Fibroblast of skin of left quadriceps (primary cell): ENCODE data around the gene NDUFA9.

Experiments
- DNase-seq, 2 experiments: peaks; one replicate each; pipeline ENCODE4 v3.0.0-alpha.2; 2013; ENCODE audit warnings: low read depth in 2 of 2

Gene NDUFA9

DNA sequence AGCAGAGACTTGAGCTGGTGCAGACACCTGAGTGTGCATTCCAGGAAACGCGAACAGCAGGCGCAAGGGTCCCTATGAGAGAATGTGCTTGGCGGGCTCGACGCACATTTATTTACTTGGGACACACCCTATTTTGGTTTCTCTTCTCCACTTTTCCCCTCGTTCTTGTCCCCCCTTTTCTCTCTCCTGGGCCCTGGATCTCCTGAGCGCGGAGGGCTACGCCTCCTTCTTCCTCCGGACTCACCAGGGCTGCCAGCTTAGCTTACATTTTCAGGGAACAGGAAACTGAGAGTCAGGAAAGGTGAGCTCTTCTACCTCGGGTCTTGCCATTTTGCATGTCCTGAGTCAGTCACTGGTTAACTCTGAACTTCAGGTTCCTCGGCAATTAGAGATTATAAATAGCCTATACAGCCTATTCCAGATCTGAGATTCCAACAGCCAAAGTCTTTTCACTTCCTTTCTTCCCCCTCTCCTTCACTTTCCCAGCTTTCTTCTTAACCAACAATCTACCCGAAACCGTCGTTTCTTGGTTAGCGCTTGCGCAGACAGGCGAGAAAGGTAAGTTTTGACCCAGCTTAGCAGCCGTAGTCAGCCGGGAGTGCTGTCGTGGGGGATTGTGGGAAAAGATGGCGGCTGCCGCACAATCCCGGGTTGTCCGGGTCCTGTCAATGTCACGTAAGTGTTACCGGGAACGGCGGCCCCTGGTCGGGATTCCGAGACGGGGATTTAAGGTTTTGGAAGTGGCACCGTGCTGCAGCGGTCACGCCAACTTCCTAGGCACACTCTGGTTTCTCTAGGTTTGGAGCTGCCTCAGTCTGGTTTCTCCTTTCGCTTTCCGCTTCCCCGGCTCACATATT, at the start of gene NDUFA9, which contains the start of gene AKAP3:
NDUFA9 (plus strand) TSS at position 614 of the 857 bp plus-strand sequence; CDS start at position 627, 13 bp downstream.
AKAP3 (minus strand) TSS at position 551 of the 857 bp plus-strand sequence. CDS start 10,855 bp downstream, outside the sequence.
- peak; percentile 59 to 66 for DNase-seq

DNA sequence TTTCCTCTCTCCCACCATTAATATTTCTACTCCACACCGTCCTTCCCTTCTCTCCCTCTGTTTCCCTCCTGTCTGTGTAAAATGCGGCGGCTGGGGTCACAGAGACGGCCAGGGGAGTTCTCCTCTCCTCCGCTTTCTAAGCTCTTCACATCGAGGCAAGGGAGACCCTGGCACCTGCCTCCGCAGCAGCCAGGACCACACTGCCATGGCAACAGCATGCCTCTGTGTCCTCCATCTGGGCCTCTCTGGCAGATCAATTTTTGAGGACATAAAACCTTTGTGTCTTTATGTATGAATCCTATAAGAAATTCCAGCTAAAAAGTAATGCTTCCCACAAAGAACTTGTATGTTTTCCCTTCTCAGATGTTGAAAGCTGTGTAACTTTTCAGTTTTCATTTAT, 45.5 kb upstream of the NDUFA9 start:
- no peak for DNase-seq

DNA sequence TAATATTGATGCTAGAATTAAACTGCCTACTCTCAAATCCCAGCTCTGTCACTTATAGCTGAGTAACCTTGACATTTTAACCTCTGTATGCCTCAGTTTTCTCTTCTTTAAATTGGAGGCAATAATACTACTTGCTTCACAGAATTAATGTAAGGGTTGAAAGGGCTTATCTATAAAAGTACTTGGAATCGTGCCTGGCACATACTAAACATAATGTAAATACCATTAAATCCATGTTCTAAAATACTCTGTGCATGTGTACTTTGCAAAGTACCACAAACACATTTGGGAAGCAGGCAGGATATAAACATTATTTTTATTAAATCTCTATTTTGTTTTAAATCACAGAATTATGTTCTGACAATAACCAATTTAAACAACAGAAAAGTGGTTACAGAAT, 45.0 kb upstream of the NDUFA9 start:
- DNase-seq: no peak

DNA sequence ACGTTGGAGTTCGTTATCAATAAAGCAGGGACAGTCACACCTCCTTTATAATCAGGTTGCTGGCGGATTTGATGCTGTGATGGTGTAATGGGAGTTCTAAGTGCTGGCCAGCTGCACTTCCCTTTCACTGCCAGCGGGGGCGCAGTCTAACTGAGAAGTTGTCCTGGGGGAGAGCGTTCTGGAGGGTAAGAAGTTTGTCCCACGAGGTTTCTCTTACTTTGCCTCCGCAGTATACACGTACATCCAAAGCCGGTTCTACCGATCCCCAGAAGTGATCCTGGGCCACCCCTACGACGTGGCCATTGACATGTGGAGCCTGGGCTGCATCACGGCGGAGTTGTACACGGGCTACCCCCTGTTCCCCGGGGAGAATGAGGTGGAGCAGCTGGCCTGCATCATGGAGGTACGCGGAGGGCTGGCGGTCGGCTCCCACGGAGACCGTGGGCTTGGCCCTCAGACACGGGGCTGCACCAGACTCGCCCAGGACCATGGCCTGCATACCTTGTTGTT, 44.2 kb upstream of the NDUFA9 start:
- DNase-seq: peak; percentile 73 to 74

DNA sequence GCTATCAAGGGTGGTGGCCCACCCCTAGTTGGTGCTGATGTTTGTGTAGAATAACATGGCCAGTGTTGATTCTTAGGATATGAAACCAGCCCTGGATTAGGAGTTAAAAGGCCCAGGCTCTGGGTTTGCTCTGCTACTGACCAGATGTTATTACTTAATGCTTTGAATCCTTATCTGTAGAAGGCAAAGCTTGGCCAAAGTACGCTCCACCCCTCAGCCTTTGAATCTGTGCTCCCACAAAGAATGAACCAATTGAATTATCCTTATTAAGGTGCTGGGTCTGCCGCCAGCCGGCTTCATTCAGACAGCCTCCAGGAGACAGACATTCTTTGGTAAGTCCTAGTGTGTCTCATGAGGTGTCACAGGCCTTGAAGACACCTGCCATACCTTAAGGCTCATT, 41.9 kb upstream of the NDUFA9 start:
- DNase-seq: no peak

DNA sequence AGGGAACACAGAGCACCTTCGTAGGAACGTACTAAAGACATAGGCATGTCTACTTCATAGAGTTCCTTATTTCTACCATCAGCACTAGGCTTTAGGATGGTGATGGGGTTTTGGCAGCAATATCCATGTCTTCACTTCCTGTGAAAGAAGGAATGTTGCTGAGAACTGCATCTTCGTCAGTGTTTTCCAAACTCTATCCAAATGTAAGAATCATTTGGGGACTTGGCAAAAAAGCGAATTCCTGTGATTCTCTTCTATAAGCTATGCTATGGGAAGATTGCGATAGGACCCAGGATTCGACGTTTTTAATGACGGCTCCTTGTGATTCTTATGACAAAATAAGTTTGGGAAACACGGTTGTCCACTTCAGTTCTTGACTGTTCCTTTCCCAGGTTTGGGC, 39.8 kb upstream of the NDUFA9 start:
- no peak for DNase-seq

DNA sequence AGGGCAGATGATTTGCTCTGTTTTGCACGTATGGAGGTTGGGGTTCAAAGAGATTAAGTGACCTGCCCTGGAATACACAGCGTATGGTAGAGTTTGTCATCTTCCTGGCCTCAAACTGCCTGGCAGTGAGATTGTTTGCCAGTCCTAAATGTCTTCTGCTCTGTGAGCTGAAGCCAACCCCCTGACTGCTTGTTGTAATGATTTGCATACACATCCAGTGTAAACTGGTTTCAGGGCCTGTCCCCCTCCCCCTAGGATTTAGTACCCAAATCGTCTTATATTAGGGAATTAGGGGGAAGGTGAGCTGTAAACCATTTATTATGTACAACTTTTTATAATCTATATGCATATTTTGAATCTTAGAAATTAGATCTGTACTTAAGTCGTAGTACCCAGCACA, 38.4 kb upstream of the NDUFA9 start:
- DNase-seq: no peak

GRCh38 chr12:4615667-4616066, 33.2 kb upstream of the NDUFA9 start:
- DNase-seq: no peak

- no peak for DNase-seq
These were observed 27.4 kb upstream of the NDUFA9 start for GRCh38 chr12:4621511-4621910.

GRCh38 chr12:4626543-4626942, 22.4 kb upstream of the NDUFA9 start:
- no peak for DNase-seq

- no peak for DNase-seq
These were observed 20.5 kb upstream of the NDUFA9 start for GRCh38 chr12:4628406-4628805.

DNA sequence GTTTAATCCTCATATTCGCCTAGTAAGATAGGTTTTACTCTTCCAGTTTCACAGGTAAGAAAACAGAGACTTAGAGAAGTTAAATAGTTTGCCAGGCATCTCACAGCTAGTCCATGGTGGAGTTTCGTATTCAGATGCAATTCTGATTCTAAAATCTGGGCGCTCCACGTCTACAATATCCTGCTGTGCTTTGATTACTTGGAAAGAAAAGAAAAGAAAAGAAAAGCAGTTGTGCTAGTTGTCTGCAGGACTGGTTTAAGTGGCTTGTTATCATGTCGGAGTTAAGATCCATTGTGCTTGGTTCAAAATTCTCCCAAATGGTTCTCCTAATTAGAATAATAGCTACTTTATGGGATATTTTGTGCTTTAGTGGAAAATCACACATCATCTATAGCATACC, 18.7 kb upstream of the NDUFA9 start:
- no peak for DNase-seq

DNA sequence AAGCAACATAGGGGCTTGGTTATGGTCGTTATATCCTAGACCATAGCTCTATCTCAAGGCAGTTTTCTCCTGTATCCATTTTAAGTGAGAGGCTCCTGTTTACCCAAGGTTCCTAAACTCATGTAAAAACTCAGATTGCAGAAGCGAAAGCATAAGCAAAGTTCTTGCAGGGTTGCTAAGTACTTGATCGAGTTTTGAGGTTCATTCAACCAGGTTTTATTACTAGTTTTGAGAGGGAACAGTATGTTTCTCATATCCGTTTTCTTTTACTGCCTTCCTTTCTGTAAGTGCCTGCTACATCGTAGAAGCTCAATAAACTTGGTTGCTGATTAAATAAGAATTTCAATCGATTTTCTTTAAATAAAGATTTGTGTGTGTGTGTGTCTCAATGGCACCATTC, 5.2 kb upstream of the NDUFA9 start:
- no peak for DNase-seq

GRCh38 chr12:4645023-4645422, 3.9 kb upstream of the NDUFA9 start:
- no peak for DNase-seq

DNA sequence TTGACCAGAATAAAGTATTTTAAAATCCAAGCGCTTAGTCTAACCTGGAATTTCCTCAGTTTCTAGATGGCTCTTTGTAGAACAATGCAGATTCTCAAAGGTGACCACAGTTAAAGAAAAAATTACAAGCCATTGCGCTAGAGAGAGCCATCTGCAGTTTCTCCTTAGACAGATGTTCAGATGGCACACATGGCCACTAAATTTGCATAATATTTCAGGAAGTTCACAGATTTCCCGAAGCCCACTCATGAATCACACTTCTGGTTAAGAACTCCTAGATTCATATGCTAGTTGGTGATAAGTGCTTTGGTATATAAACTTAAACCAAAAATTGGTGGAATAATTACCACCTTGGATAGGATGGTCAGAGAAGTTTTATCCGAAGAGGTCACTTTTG, 812 bp upstream of the NDUFA9 start:
- no peak for DNase-seq

DNA sequence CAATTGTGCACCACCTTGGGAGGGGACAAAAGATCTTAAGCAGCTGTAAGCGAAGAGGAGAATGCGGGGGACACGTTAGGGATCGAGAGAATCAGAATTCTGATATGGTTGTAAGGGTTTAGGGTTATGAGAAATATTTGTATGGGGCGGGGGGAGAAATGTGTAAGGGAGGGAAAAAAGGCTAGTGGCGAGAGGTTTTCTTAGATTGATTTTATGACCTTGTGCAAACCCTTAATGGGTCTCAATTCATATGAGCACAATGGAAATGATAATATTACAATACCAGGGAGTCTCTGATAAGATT, 396 bp downstream of the NDUFA9 start:
- no peak for DNase-seq

GRCh38 chr12:4653257-4653656, 4.3 kb downstream of the NDUFA9 start:
- no peak for DNase-seq

GRCh38 chr12:4653691-4654090, 4.8 kb downstream of the NDUFA9 start:
- no peak for DNase-seq

- peak; percentile 80 to 81 for DNase-seq
These were observed 15.1 kb downstream of the NDUFA9 start for GRCh38 chr12:4663971-4664505.

- no peak for DNase-seq
These were observed 16.3 kb downstream of the NDUFA9 start for GRCh38 chr12:4665236-4665635.

GRCh38 chr12:4679711-4680110, 30.8 kb downstream of the NDUFA9 start:
- no peak for DNase-seq

GRCh38 chr12:4681732-4682131, 32.8 kb downstream of the NDUFA9 start:
- no peak for DNase-seq

DNA sequence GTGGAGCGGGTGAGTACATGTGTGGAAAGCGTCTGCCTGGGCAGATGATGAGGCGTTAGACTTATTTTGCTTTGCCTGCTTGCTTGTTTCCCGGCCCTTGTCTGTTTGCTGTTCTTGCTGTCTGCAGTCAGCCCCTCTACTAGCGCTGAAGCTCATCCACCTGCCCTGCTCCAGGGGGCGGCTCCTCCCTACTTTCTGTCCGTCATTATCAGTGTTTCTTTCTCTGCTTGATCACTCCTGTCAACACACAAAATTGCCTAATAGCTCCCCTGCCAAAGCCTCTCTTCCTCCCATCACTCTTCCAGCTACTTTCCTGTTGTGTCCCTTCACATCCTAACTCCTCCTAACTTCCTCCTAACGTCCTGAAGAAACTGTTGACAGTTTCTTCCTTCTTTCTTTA, 36.4 kb downstream of the NDUFA9 start:
- DNase-seq: no peak
